IMR-90 (cell line): Measurements from ENCODE around the gene GRK5. TPM values are rescaled to one million over a fixed set of nuclear protein-coding genes. Genes with fewer than 3 reads are reported as not detected.

Source experiments
- ATAC-seq: fragments of 200-7000 bp; cut with Tn5 transposase; 2 replicates; pipeline ENCODE4 v1.9.1; 2020; ENCODE audit warnings: low read depth, mild to moderate bottlenecking, moderate library complexity
- BruUV-seq: library from RNA; stranded (reverse); fragments of 400-500 nt; replicated peaks from 2 replicates; lab custom pipeline; 2021; lab: Mats Ljungman, UMichigan
- CTCF ChIA-PET: fragments of 300-600 bp; formaldehyde crosslinking; extraction: SDS; loops from one replicate; lab custom pipeline; 2021; ENCODE audit warnings: antibody characterized with exemption; lab: Yijun Ruan, JAX
- POLR2A ChIA-PET: fragments of 300-600 bp; sonication (Branson Sonifier 250); formaldehyde crosslinking; loops from one replicate; lab custom pipeline; 2022; ENCODE audit warnings: antibody characterized with exemption; ENCODE audit not compliant: unreplicated experiment; lab: Charles Lee
- DNase-seq: peaks from one replicate; pipeline ENCODE4 v3.0.0; 2013
- H2AFZ ChIP-seq: replicated peaks from 2 replicates; pipeline ENCODE3; 2013; ENCODE audit warnings: low read length, mild to moderate bottlenecking; ENCODE audit not compliant: poor library complexity
- H2AK5ac ChIP-seq: 2 replicates; pipeline ENCODE4 v1.6.1; 2013; ENCODE audit warnings: low read depth, low read length, inconsistent platforms
- H2AK9ac ChIP-seq: replicated peaks from 2 replicates; pipeline ENCODE3; 2013; ENCODE audit warnings: mild to moderate bottlenecking, low read depth, low read length, moderate library complexity; ENCODE audit not compliant: poor library complexity
- H2BK120ac ChIP-seq: 2 replicates; pipeline ENCODE4 v1.6.1; 2013; ENCODE audit warnings: low read depth, low read length, inconsistent platforms
- H2BK15ac ChIP-seq: 3 replicates; pipeline ENCODE4 v1.6.1; 2013; ENCODE audit warnings: low read depth, low read length, inconsistent platforms
- H2BK20ac ChIP-seq: 2 replicates; pipeline ENCODE4 v1.6.1; 2013; ENCODE audit warnings: low read depth, mild to moderate bottlenecking, inconsistent platforms, low read length, moderate library complexity
- H2BK5ac ChIP-seq: 2 replicates; pipeline ENCODE4 v1.6.1; 2013; ENCODE audit warnings: mild to moderate bottlenecking, low read depth, low read length, inconsistent platforms; ENCODE audit not compliant: poor library complexity, severe bottlenecking
- H3K14ac ChIP-seq: replicated peaks from 2 replicates; pipeline ENCODE4 v1.6.1; 2013; ENCODE audit warnings: low read depth, low read length, inconsistent platforms
- H3K18ac ChIP-seq: 2 replicates; pipeline ENCODE4 v1.6.1; 2013; ENCODE audit warnings: low read depth, low read length, control low read depth
- H3K23ac ChIP-seq: 2 replicates; pipeline ENCODE4 v1.6.1; 2013; ENCODE audit warnings: low read depth, low read length, inconsistent platforms
- H3K27ac ChIP-seq: 2 replicates; pipeline ENCODE4 v1.5.1; 2013; ENCODE audit warnings: mild to moderate bottlenecking, control low read depth, low read length; ENCODE audit not compliant: insufficient read depth
- H3K27me3 ChIP-seq: 2 replicates; pipeline ENCODE4 v1.6.1; 2013; ENCODE audit warnings: low read length; ENCODE audit not compliant: control insufficient read depth, insufficient read depth
- H3K36me3 ChIP-seq: 2 replicates; pipeline ENCODE4 v1.6.1; 2013; ENCODE audit warnings: low read length, mixed read lengths; ENCODE audit not compliant: control insufficient read depth, insufficient read depth
- H3K4ac ChIP-seq: 2 replicates; pipeline ENCODE4 v1.6.1; 2013; ENCODE audit warnings: low read depth, low read length, inconsistent platforms
- H3K4me1 ChIP-seq: 2 replicates; pipeline ENCODE4 v1.6.1; 2013; ENCODE audit warnings: low read length, mixed read lengths; ENCODE audit not compliant: control insufficient read depth, insufficient read depth
- H3K4me2 ChIP-seq: 2 replicates; pipeline ENCODE4 v1.6.1; 2013; ENCODE audit warnings: low read depth, mild to moderate bottlenecking, control low read depth, low read length, moderate library complexity
- H3K4me3 ChIP-seq: 2 replicates; pipeline ENCODE4 v1.5.1; 2013; ENCODE audit warnings: low read depth, mild to moderate bottlenecking, control low read depth, low read length, moderate library complexity; ENCODE audit not compliant: insufficient read depth
- H3K56ac ChIP-seq: 2 replicates; pipeline ENCODE4 v1.6.1; 2013; ENCODE audit warnings: low read length, inconsistent platforms; ENCODE audit not compliant: insufficient read depth; ENCODE audit errors: extremely low read depth
- H3K79me1 ChIP-seq, 2 experiments: 2 replicates each; pipeline ENCODE4 v1.6.1; 2013; ENCODE audit warnings: low read length in 2 of 2, inconsistent platforms in 1 of 2, low read depth in 1 of 2
- H3K9ac ChIP-seq: 2 replicates; pipeline ENCODE4 v1.6.1; 2013; ENCODE audit warnings: low read depth, low read length, control low read depth
- H3K9me1 ChIP-seq: 2 replicates; pipeline ENCODE4 v1.6.1; 2013; ENCODE audit warnings: low read length, inconsistent platforms; ENCODE audit not compliant: insufficient read depth
- H3K9me3 ChIP-seq: 2 replicates; pipeline ENCODE4 v1.6.1; 2013; ENCODE audit warnings: low read length; ENCODE audit not compliant: control insufficient read depth, insufficient read depth
- H4K20me1 ChIP-seq: 2 replicates; pipeline ENCODE4 v1.6.1; 2013; ENCODE audit warnings: low read length, inconsistent platforms; ENCODE audit not compliant: insufficient read depth
- H4K5ac ChIP-seq: 2 replicates; pipeline ENCODE4 v1.6.1; 2013; ENCODE audit warnings: mild to moderate bottlenecking, low read depth, low read length, control low read depth
- H4K8ac ChIP-seq, 2 experiments: 2 replicates each; pipeline ENCODE4 v1.6.1; 2013; ENCODE audit warnings: low read depth in 2 of 2, low read length in 2 of 2, control low read depth in 1 of 2, inconsistent platforms in 1 of 2
- H4K91ac ChIP-seq: 2 replicates; pipeline ENCODE4 v1.6.1; 2013; ENCODE audit warnings: low read depth, low read length, inconsistent platforms; ENCODE audit not compliant: insufficient read depth
- BHLHE40 ChIP-seq: fragments of 150-350 bp; IDR thresholded peaks from 2 replicates; pipeline ENCODE4 v1.6.1; 2016; ENCODE audit warnings: mild to moderate bottlenecking, low read depth, low read length
- CEBPB ChIP-seq: IDR thresholded peaks from 2 replicates; pipeline ENCODE4 v1.6.1; 2012; ENCODE audit warnings: low read depth, low read length, improper control_type of control experiment
- CTCF ChIP-seq: conservative IDR thresholded peaks from 2 replicates; pipeline ENCODE4 v1.5.1; 2012; ENCODE audit warnings: mild to moderate bottlenecking, low read depth, low read length, improper control_type of control experiment
- ELK1 ChIP-seq: fragments of 150-350 bp; IDR thresholded peaks from 2 replicates; pipeline ENCODE4 v1.6.1; 2016; ENCODE audit warnings: low read depth, mild to moderate bottlenecking, low read length, moderate library complexity, borderline replicate concordance
- FOS ChIP-seq: fragments of 150-350 bp; IDR thresholded peaks from 2 replicates; pipeline ENCODE4 v1.6.1; 2016; ENCODE audit warnings: low read depth, low read length
- MAFK ChIP-seq: IDR thresholded peaks from 2 replicates; pipeline ENCODE4 v1.6.1; 2012; ENCODE audit warnings: low read depth, low read length, improper control_type of control experiment
- MAZ ChIP-seq: IDR thresholded peaks from 2 replicates; pipeline ENCODE4 v1.6.1; 2012; ENCODE audit warnings: low read depth, mild to moderate bottlenecking, low read length, improper control_type of control experiment, moderate library complexity, borderline replicate concordance
- MXI1 ChIP-seq: IDR thresholded peaks from 2 replicates; pipeline ENCODE4 v1.6.1; 2012; ENCODE audit warnings: low read depth, mild to moderate bottlenecking, low read length, moderate library complexity, borderline replicate concordance
- NFE2L2 ChIP-seq: fragments of 150-350 bp; IDR thresholded peaks from 2 replicates; pipeline ENCODE4 v1.6.1; 2016; ENCODE audit warnings: low read depth, mild to moderate bottlenecking, low read length
- POLR2A ChIP-seq: IDR thresholded peaks from 2 replicates; pipeline ENCODE4 v1.6.1; 2012; ENCODE audit warnings: mild to moderate bottlenecking, low read depth, low read length
- RAD21 ChIP-seq: IDR thresholded peaks from 2 replicates; pipeline ENCODE4 v1.6.1; 2012; ENCODE audit warnings: low read length, improper control_type of control experiment
- RCOR1 ChIP-seq: IDR thresholded peaks from 2 replicates; pipeline ENCODE4 v1.6.1; 2012; ENCODE audit warnings: mild to moderate bottlenecking, low read length, improper control_type of control experiment; ENCODE audit not compliant: insufficient replicate concordance
- SMC3 ChIP-seq: fragments of 150-350 bp; IDR thresholded peaks from 2 replicates; pipeline ENCODE4 v1.6.1; 2016; ENCODE audit warnings: low read depth, mild to moderate bottlenecking, antibody characterized with exemption, low read length, moderate library complexity
- USF2 ChIP-seq: fragments of 150-350 bp; IDR thresholded peaks from 2 replicates; pipeline ENCODE4 v1.6.1; 2017; ENCODE audit warnings: mild to moderate bottlenecking, antibody characterized with exemption, low read length, low read depth
- whole genome bisulfite sequencing, 2 experiments: methylation state at CpG; one replicate each; pipeline versions ENCODE4 v1.1.5 to v1.1.7; 2013; ENCODE audit warnings: missing lambda C conversion rate in 2 of 2; ENCODE audit not compliant: insufficient read length in 1 of 2; ENCODE audit errors: extremely low coverage in 2 of 2; 5-methylcytosine and 5-hydroxymethylcytosine counted together
- dilution Hi-C: fragments of 300-500 bp; cut with HindIII; formaldehyde crosslinking; loops from one replicate; pipeline ENCODE4 v1.14.3; 2018; ENCODE audit warnings: low sequenced_read_pairs; ENCODE audit not compliant: unreplicated experiment
- in situ Hi-C: fragments of 300-500 bp; cut with MboI; formaldehyde crosslinking; loops from 3 replicates; pipeline ENCODE4 v1.14.3; 2019; ENCODE audit warnings: low sequenced_read_pairs, inconsistent platforms, mixed read lengths
- intact Hi-C: fragments of 100-400 bp; cut with micrococcal nuclease; formaldehyde crosslinking; loops from 2 replicates; pipeline ENCODE4 v1.10.0; 2022
- polyA plus RNA-seq, 3 experiments: library from polyadenylated mRNA; depleted of rRNA; stranded (reverse); fragments of >200 nt; gene quantifications; 2 replicates each; pipeline ENCODE4 v1.2.3, GENCODE V29; 2012; ENCODE audit warnings: low replicate concordance in 1 of 3
- total RNA-seq: library from RNA; depleted of rRNA; stranded (reverse); fragments of >200 nt; gene quantifications from 2 replicates; pipeline ENCODE4 v1.2.3, GENCODE V29; 2012

Gene GRK5
- total and polyA plus RNA-seq, 2 of the 4 experiments (the other 2 are of a cell fraction), result 12.9 to 16.3 TPM

GRCh38 chr10:119407254-119407777 is 199.9 kb downstream of the GRK5 start:
- no TSS peak for BruUV-seq

More at GRCh38 chr10:119407254-119407777, 199.9 kb downstream of the GRK5 start:
- dilution Hi-C loops (no loop called here), in situ Hi-C loops (no loop called here), intact Hi-C loops (no loop called here)
- Histone ChIP-seq H3K9ac (no peak overlapping the region), H2BK120ac (peak overlapping the region; percentile 32; the same call in 1 of the 2 replicates), H3K4me1 (peaks cover 29% of the 10 kb centered on the region), H3K4ac (peak overlapping the region; percentile 4; the same call in 1 of the 2 replicates), H3K9me1 (peaks cover 7% of the 10 kb centered on the region; the same call in 1 of the 2 replicates), H3K4me2 (no peak overlapping the region), H3K36me3 (peaks cover 29% of the 10 kb centered on the region; the same call in 1 of the 2 replicates), H4K5ac (peak overlapping the region; percentile 16; the same call in 1 of the 2 replicates), H3K56ac (no peak overlapping the region), H3K79me1 (peaks cover 23 to 75% of the 10 kb centered on the region in 2 experiments), H3K27me3 (no peaks in the 10 kb centered on the region), H2BK20ac (no peak overlapping the region), H4K91ac (no peak overlapping the region), H4K8ac (peak overlapping the region; percentile 46 to 48; a peak in 3 of 4 replicates), H3K14ac (no peak overlapping the region), H3K9me3 (no peaks in the 10 kb centered on the region), H2AFZ (no peak overlapping the region), H4K20me1 (no peaks in the 10 kb centered on the region), H3K23ac (peak overlapping the region; percentile 24; the same call in 1 of the 2 replicates), H2BK5ac (no peak overlapping the region), H2AK9ac (no peak overlapping the region), H3K4me3 (no peak overlapping the region), H3K27ac (peak overlapping the region; percentile 17; the same call in 1 of the 2 replicates), H2AK5ac (no peak overlapping the region), H3K18ac (peak overlapping the region; percentile 57), H2BK15ac (0 out of 3 replicates have a peak overlapping the region, but pooled peaks have one; percentile 20)
- ATAC-seq (no peak), DNase-seq (no peak)
- ChIA-PET POLR2A (no interaction called here), CTCF (interaction anchor here (1.0 to 1.4 kb wide), 2 partner anchors 38 to 208 kb away, joined by 3 to 7 read pairs; no protein-coding TSS in a partner anchor)
- no peak for TF ChIP-seq ELK1
- TF ChIP-seq POLR2A, result no peak
- no peak for TF ChIP-seq USF2
- no peak for TF ChIP-seq RCOR1
- no peak for TF ChIP-seq RAD21
- no peak for TF ChIP-seq MAFK
- no peak for TF ChIP-seq NFE2L2
- TF ChIP-seq BHLHE40, result no peak
- TF ChIP-seq MXI1, result no peak
- no peak for TF ChIP-seq SMC3
- no peak for TF ChIP-seq CTCF
- no peak for TF ChIP-seq FOS
- no peak for TF ChIP-seq CEBPB
- no peak for TF ChIP-seq MAZ
- WGBS, 2 experiments, result no CpG with 5 or more reads among the region's 5 CpGs
